Mucosa of descending colon (tissue), 3 donors: ENCODE data around the gene PFDN1. TPM values are rescaled to one million over a fixed set of nuclear protein-coding genes. Genes with fewer than 3 reads are reported as not detected.

Experiments used
- ATAC-seq: fragments of 200-7000 bp; cut with Tn5 transposase; one replicate; pipeline ENCODE4 v1.9.1; 2020; ENCODE audit warnings: mild to moderate bottlenecking, moderate library complexity
- DNase-seq, 3 donors: peaks; one replicate each; pipeline ENCODE4 v3.0.0-alpha.2; 2020
- H3K36me3 ChIP-seq: fragments of 200-600 bp; one replicate; pipeline ENCODE4 v1.8.0; 2021; ENCODE audit warnings: low read depth, mild to moderate bottlenecking
- H3K4me1 ChIP-seq: fragments of 200-600 bp; one replicate; pipeline ENCODE4 v1.8.0; 2021; ENCODE audit warnings: low read depth, mild to moderate bottlenecking
- H3K4me3 ChIP-seq: fragments of 200-600 bp; one replicate; pipeline ENCODE4 v1.8.0; 2021; ENCODE audit warnings: mild to moderate bottlenecking
- H3K9me3 ChIP-seq: fragments of 200-600 bp; one replicate; pipeline ENCODE4 v1.8.0; 2021; ENCODE audit warnings: mild to moderate bottlenecking
- intact Hi-C, 2 donors: fragments of 100-400 bp; cut with DNase I in 1 of 2; cut with micrococcal nuclease in 1 of 2; formaldehyde crosslinking; loops; one replicate each; pipeline versions ENCODE4 v1.11.0 to v1.11.1; 2022; cut with DNase I, micrococcal nuclease
- total RNA-seq, 3 donors: library from RNA; stranded (reverse); fragmentation: NEBNext Ultra II Directional in 2 of 3; extraction: Animal tissue kit (Norgen Biotek cat#: 25700) in 2 of 3; gene quantifications; one replicate each; pipeline versions ENCODE4 v1.2.1 to v1.2.4, GENCODE V29; 2021 to 2023
- TF ChIP-seq, protein P1 (sequence below): fragments of 200-600 bp; IDR thresholded peaks from one replicate; pipeline ENCODE4 v1.8.0; 2022; ENCODE audit warnings: antibody characterized with exemption, mild to moderate bottlenecking
- donor health status: DM: no; HTN: no; CAD: no; lungs with moderate emphysema.
- donor health status: DM: no; HTN: no; CAD: no.
- donor health status: DM: no; HTN: yes; CAD: no.

PFDN1 gene
- total RNA-seq, 3 donors from 2014 or later: 33.5 to 48.0 (median 35.9) TPM

DNA sequence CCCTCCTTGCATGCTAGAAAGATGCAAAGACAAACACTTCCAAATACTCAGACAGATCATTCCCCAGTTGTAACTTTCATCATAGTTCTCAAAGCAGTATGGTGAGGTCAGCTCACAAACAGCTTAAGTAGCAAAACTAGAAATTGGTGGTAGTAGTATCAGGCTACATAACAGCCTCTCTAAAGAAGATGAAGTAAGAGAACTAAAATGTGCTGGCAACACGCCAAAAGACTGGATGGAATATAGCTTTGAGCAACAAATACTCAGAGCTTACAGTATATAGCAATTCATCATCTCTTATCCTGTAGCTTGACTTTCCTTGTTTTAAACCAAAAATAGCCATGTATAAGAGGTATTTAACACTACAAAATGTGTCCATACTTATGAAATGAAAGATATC, 7.5 kb downstream of the PFDN1 start:
- Histone ChIP-seq H3K9me3 (no peaks in the 10 kb centered on the region), H3K4me3 (no peak overlapping the region), H3K4me1 (peaks cover 8% of the 10 kb centered on the region), H3K36me3 (no peaks in the 10 kb centered on the region)
- intact Hi-C loops: no loop called here
- ATAC-seq (peak; percentile 27), DNase-seq (peak in 1 of 3 donors; percentile 56)
- TF ChIP-seq, protein P1, sequence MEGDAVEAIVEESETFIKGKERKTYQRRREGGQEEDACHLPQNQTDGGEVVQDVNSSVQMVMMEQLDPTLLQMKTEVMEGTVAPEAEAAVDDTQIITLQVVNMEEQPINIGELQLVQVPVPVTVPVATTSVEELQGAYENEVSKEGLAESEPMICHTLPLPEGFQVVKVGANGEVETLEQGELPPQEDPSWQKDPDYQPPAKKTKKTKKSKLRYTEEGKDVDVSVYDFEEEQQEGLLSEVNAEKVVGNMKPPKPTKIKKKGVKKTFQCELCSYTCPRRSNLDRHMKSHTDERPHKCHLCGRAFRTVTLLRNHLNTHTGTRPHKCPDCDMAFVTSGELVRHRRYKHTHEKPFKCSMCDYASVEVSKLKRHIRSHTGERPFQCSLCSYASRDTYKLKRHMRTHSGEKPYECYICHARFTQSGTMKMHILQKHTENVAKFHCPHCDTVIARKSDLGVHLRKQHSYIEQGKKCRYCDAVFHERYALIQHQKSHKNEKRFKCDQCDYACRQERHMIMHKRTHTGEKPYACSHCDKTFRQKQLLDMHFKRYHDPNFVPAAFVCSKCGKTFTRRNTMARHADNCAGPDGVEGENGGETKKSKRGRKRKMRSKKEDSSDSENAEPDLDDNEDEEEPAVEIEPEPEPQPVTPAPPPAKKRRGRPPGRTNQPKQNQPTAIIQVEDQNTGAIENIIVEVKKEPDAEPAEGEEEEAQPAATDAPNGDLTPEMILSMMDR: no peak

DNA sequence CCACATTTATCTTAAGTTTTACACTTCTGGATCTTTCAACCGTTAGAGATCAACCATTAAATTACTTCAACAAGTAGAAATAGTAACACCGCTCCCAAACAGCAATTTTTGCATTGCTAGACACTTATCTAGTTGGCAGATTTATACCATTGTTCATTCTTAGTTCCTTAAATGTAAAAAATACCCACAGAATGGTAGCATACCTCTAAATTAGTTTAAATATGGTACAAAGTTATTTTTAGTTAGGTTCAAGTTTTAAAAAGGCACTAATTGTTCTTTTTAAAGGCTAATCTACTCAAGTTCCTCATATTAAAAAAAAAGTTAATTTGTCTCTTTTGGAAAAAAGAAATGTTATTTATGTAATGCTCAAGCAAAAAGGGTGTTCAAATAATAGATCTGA, 8.1 kb downstream of the PFDN1 start:
- no peaks in the 10 kb centered on the region for H3K9me3 ChIP-seq
- no peak for ATAC-seq
- H3K36me3 ChIP-seq: no peaks in the 10 kb centered on the region
- TF ChIP-seq, protein P1: no peak
- no peak for DNase-seq
- peaks cover 8% of the 10 kb centered on the region for H3K4me1 ChIP-seq
- H3K4me3 ChIP-seq: no peak overlapping the region
- intact Hi-C loops: no loop called here

DNA sequence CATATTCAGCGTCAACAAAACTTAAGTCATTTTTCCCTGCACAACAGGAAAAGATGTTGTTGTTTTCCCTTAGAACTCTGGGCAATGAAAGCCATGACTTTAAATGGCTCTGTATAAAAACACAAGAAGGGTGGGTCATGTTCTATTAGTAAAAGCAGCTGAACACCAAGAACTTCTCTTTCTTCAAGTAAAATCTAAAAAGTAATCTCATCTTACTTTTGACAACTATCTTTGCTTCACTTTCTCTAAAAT, 9.1 kb downstream of the PFDN1 start:
- ATAC-seq (no peak), DNase-seq (no peak)
- TF ChIP-seq, protein P1: no peak
- H3K4me3 ChIP-seq: no peak overlapping the region
- peaks cover 8% of the 10 kb centered on the region for H3K4me1 ChIP-seq
- H3K9me3 ChIP-seq: no peaks in the 10 kb centered on the region
- H3K36me3 ChIP-seq: no peaks in the 10 kb centered on the region
- intact Hi-C loops: no loop called here

DNA sequence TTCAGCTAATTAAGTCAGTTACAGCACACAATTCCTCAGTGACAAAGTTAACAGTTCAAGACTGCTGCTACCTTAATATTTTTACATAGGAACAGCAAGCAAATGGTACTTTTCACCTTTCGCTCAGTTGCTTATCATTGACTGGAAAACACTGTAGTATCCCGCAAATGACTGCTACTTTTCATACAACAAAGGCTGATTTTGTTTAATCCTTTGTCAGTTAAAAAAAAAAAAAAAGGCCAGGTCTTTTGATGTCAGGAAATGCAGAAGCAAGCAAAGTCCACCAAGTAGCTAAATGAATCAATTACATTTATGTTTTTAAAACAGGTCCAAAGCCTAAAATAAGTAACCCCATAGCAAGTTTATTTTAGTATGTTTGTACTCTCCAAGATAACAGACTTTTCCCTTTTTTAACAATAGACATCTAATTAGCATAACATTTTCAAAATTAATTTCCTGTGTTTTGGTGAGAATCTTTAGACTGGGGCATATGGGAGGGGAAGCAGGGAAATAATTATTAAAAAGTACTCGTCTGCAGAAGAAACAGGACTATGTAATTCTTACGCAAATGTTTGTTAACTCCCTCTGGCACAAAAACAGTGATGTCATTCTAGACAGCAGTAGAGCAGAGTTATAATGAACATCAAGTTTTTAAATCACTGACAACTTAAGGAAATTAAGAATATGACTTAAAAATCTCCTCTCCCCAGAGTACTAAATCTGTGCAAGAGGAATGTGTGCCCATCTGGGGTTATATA, 9.6 kb downstream of the PFDN1 start:
- DNase-seq: no peak
- intact Hi-C loops: no loop called here
- ATAC-seq: no peak
- TF ChIP-seq, protein P1: no peak
- no peaks in the 10 kb centered on the region for H3K36me3 ChIP-seq
- no peak overlapping the region for H3K4me3 ChIP-seq
- H3K4me1 ChIP-seq: peaks cover 8% of the 10 kb centered on the region
- no peaks in the 10 kb centered on the region for H3K9me3 ChIP-seq

DNA sequence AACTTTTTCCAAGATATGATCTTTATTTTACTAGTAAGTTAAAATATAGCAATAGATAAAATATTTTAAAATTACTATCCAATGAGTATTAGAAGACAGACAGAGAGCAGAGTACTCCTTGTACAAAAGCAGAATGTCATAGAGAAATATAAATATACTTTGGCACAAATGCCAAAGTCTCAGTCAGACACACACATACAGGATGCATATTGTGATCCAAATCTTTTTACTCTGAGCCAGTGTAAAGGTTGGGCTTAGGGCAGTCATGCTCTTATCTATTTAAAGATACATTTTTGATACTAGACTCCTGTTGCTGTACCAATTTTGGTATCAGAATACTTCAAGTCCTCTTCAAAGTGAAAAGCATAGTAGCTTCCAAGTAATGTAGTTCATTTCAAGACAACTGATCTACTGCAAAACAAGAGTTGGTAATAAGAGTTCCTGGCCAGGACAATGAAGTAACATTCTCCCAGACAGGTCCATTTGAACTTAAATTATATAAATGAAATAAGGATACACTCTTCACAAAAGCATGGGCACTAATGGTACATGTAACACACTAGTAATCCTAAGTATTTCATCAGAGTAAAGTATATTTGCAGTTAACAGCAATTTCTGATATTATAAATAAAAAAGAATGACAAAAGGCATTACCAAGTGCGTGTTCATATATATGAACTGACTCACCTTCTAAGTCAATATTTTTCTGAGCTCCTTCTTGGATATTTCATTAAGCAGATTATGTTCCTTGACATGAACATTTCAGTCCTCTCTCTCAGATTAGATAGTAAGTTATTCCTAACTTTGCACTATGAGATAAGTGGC, 10.5 kb downstream of the PFDN1 start:
- Histone ChIP-seq H3K4me3 (no peak overlapping the region), H3K4me1 (peaks cover 8% of the 10 kb centered on the region), H3K9me3 (no peaks in the 10 kb centered on the region), H3K36me3 (no peaks in the 10 kb centered on the region)
- intact Hi-C loops: no loop called here
- TF ChIP-seq, protein P1: no peak
- ATAC-seq: no peak
- DNase-seq: no peak
